BE2C (cell line): ENCODE measurements around the gene SMIM5.

Source experiments
- DNase-seq: peaks from one replicate; pipeline ENCODE4 v3.0.0-alpha.2; 2020
- H3K27me3 ChIP-seq: fragments of 250-450 bp; sonication (Bioruptor Pico); 2 replicates; pipeline ENCODE4 v1.5.1; 2020; ENCODE audit warnings: mild to moderate bottlenecking
- H3K36me3 ChIP-seq: fragments of 250-450 bp; sonication (Bioruptor Pico); 2 replicates; pipeline ENCODE4 v1.5.1; 2020; ENCODE audit warnings: mild to moderate bottlenecking
- H3K4me1 ChIP-seq: fragments of 250-450 bp; sonication (Bioruptor Pico); 2 replicates; pipeline ENCODE4 v1.5.1; 2020
- H3K4me3 ChIP-seq: 2 replicates; pipeline ENCODE4 v1.5.1; 2011; ENCODE audit warnings: low read depth, low read length
- H3K9me3 ChIP-seq: fragments of 250-450 bp; sonication (Bioruptor Pico); 2 replicates; pipeline ENCODE4 v1.5.1; 2020
- TF ChIP-seq, protein P1 (sequence below): IDR thresholded peaks from 2 replicates; pipeline ENCODE4 v1.5.1; 2012; ENCODE audit warnings: mild to moderate bottlenecking, low read depth, low read length

SMIM5 gene

DNA sequence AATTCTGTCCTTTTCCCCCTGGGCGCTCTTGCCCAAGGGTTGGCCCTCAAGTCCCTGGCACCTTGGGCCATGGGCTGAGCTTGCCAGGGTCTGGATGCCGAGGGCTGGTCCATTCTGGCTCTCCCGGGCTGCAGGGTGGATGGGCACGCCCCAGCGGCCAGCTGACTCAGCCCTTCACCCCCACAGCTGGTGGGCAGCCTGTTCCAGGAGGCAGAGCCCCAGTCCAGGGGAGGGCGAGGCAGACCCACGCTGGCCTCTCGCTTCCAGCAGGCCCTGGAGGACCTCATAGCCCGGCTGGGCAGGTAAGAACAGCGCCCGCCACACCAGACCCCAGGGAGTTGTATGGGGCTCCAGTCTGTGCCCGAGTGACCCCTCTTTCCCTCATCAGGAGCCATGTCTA is 30.6 kb upstream of the SMIM5 start:
- Histone ChIP-seq H3K4me1 (no peaks in the 10 kb centered on the region), H3K4me3 (no peak overlapping the region), H3K36me3 (no peaks in the 10 kb centered on the region), H3K27me3 (no peaks in the 10 kb centered on the region), H3K9me3 (no peaks in the 10 kb centered on the region)
- TF ChIP-seq, protein P1, sequence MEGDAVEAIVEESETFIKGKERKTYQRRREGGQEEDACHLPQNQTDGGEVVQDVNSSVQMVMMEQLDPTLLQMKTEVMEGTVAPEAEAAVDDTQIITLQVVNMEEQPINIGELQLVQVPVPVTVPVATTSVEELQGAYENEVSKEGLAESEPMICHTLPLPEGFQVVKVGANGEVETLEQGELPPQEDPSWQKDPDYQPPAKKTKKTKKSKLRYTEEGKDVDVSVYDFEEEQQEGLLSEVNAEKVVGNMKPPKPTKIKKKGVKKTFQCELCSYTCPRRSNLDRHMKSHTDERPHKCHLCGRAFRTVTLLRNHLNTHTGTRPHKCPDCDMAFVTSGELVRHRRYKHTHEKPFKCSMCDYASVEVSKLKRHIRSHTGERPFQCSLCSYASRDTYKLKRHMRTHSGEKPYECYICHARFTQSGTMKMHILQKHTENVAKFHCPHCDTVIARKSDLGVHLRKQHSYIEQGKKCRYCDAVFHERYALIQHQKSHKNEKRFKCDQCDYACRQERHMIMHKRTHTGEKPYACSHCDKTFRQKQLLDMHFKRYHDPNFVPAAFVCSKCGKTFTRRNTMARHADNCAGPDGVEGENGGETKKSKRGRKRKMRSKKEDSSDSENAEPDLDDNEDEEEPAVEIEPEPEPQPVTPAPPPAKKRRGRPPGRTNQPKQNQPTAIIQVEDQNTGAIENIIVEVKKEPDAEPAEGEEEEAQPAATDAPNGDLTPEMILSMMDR = no peak
- no peak for DNase-seq

DNA sequence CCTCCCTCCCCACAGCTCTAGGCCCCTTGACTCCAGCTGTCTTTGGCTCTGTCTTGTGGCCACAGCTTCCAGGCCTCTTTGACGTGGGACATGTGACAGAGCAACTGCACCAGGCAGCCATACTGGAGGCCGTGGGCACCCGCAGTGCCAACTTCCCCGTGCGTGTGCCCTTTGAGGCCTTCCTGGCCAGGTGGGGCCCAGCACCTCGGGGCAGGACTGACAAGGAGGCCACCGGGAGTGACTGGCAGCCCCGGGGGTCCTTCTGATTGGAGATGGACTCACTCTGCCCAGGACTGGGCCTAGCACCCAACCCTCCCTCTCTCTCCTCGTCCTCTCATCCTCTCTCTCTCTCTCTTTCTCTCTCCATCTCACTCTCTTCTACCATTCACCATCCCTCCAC is 30.1 kb upstream of the SMIM5 start:
- Histone ChIP-seq H3K4me3 (no peak overlapping the region), H3K9me3 (no peaks in the 10 kb centered on the region), H3K36me3 (no peaks in the 10 kb centered on the region), H3K4me1 (no peaks in the 10 kb centered on the region), H3K27me3 (no peaks in the 10 kb centered on the region)
- TF ChIP-seq, protein P1 = no peak
- DNase-seq = no peak

DNA sequence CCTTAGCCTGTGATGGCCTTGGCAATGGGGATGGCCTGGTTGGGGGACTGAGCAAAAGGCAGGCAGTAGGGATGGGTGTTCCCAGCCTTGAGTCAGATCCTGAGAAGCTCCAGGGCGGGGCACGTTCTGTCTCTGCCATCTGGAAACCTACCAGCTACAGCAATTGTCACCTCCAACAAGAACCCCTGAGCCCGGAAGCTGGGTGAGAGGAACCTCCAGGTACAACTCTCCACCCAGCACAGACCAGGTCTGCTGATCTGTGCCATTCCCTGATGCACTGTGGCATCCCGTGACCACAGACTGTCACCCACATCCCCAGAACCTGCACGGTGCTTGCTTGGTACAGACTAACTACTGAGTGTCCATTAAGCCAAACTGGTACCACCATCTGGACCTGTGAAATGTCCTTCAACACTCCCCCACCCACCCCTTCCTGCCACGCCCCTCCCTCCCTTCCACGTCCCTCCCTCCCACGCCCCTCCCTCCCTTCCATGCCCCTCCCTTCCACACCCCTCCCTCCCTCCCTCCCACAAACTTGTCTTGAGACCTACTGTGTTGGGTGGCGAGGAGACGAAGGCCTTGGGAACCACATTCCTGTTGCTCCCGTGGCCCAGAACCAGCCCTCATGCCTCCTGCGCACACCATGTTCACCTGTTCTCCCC is 29.1 kb upstream of the SMIM5 start:
- H3K27me3 ChIP-seq = no peaks in the 10 kb centered on the region
- H3K4me1 ChIP-seq = no peaks in the 10 kb centered on the region
- H3K36me3 ChIP-seq = no peaks in the 10 kb centered on the region
- TF ChIP-seq, protein P1 = no peak
- no peak for DNase-seq
- H3K9me3 ChIP-seq = no peaks in the 10 kb centered on the region
- H3K4me3 ChIP-seq = no peak overlapping the region

DNA sequence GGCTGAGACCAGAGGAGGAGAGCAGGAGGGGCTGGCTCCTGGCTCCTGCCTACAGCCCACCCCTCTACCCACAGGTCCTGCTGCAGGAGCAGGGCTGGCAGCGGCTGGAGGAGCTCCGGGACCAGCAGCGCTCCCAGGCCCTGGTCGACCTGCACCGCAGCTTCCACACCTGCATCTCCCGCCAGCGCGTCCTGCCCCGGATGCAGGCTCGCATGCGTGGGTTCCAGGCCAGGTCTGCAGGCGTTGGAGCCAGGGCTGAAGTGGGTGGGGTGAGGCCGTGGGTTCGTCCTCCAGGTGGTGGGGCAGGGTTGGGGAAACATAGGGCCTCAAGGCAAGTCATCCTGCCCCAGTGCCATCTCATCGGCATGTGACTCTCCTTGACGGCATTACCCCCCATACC is 27.4 kb upstream of the SMIM5 start:
- Histone ChIP-seq H3K36me3 (no peaks in the 10 kb centered on the region), H3K4me3 (no peak overlapping the region), H3K9me3 (no peaks in the 10 kb centered on the region), H3K27me3 (no peaks in the 10 kb centered on the region), H3K4me1 (no peaks in the 10 kb centered on the region)
- TF ChIP-seq, protein P1 = no peak
- DNase-seq = peak; percentile 4

DNA sequence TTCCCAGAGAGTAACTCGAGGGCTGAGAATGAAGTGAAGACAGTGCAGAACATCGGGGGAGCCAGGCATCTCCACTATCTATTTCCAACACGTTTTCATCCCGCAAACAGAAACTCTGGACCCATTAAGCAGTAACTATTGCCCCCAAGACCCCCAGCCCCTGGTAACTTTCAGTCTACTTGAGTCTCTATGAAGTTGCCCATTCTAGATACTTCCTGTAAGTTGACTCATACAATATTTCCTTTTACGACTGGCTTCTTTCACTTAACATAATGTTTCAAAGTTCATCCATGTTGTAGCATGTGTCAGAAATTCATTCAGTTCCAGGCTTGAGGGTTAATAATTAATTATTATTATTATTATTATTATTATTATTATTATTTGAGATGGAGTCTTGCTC is 26.1 kb upstream of the SMIM5 start:
- no peaks in the 10 kb centered on the region for H3K9me3 ChIP-seq
- no peaks in the 10 kb centered on the region for H3K27me3 ChIP-seq
- TF ChIP-seq, protein P1 = no peak
- H3K4me1 ChIP-seq = no peaks in the 10 kb centered on the region
- DNase-seq = no peak
- H3K36me3 ChIP-seq = no peaks in the 10 kb centered on the region
- no peak overlapping the region for H3K4me3 ChIP-seq

DNA sequence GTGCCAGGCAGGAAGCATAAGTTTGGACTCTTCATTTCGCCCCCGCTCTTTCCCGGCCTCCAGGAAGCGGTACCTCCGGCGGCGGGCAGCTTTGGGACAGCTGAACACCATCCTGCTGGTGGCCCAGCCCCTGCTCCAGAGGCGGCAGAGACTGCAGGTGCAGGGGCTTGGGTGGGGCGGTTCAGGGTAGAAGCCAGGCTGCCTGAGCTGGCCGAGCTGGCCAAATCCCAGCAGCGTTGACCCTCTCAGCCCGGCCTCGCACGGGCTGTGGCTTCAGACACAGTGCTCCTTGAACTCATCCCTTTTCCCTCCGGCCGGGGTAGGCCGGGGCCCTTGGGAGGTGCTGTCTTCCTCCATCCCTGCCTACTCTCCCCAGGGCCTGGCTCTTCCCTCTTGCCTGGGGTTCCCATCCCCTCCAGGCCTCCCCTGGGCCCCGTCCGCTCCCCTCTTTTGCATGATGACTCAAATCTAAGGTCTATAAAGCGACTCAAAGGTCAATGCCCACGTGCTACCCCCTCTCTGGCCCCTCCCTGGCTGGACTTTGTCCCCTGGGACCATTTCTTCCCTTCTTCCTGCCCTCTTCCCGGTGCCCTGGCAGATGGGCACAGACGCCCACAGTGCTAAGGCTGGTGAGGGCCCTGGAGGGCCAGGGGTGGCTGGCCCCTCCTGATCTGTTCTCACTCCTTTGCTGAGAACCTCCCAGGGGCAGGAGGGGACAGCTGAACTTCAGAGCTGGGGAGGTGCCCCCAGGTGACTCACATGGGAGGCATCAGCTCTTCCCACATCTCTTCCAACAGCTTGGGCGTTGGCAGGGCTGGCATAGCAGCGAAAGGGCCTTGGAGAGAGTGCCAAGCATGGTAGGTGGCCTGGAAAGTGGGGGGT is 22.9 kb upstream of the SMIM5 start:
- Histone ChIP-seq H3K36me3 (no peaks in the 10 kb centered on the region), H3K4me3 (no peak overlapping the region), H3K4me1 (no peaks in the 10 kb centered on the region), H3K9me3 (no peaks in the 10 kb centered on the region), H3K27me3 (no peaks in the 10 kb centered on the region)
- DNase-seq = no peak
- TF ChIP-seq, protein P1 = no peak
